OCI-LY1 (cell line): ENCODE results near the gene ANKRD11.

Experiments
- CTCF ChIP-seq: fragments of 200-600 bp; sonication (generic), shearing (Covaris generic); IDR thresholded peaks from 2 replicates; pipeline ENCODE4 v1.5.1; 2017; ENCODE audit warnings: mild to moderate bottlenecking, antibody characterized with exemption, low read length, moderate library complexity, mixed read lengths
- EZH2 ChIP-seq: fragments of 200-600 bp; sonication (generic), shearing (Covaris generic); IDR thresholded peaks from 2 replicates; pipeline ENCODE4 v1.8.0; 2017; ENCODE audit warnings: borderline replicate concordance, mixed run types, mild to moderate bottlenecking, antibody characterized with exemption, low read length, moderate library complexity, mixed read lengths

GRCh38 chr16:89261691-89262563 is 228.4 kb downstream of the ANKRD11 start:
- TF ChIP-seq CTCF (no peak), EZH2 (no peak)
